OCI-LY7 (cell line): ENCODE measurements around the gene BDH1.
"Not testable (repeated sequence)": the region's sequence is repeated elsewhere in the genome, so short reads cannot be mapped to it uniquely, and the experiment has no call there.

Experiments
- CTCF ChIP-seq: fragments of 200-600 bp; sonication (generic); conservative IDR thresholded peaks from 2 replicates; pipeline ENCODE4 v1.5.1; 2014; ENCODE audit warnings: mild to moderate bottlenecking, antibody characterized with exemption, low read length, moderate library complexity, mixed read lengths
- EZH2phosphoT487 ChIP-seq: fragments of 200-600 bp; sonication (generic); IDR thresholded peaks from 2 replicates; pipeline ENCODE4 v1.6.1; 2018; ENCODE audit warnings: low read depth, borderline replicate concordance, mild to moderate bottlenecking, mixed run types, antibody characterized with exemption, low read length, moderate library complexity, mixed read lengths

- not testable (repeated sequence) for TF ChIP-seq CTCF, EZH2phosphoT487
These were observed 37.7 kb downstream of the BDH1 start for GRCh38 chr3:197517922-197518683.
